CD1c-positive myeloid dendritic cell (primary cell): ENCODE measurements around the gene S100A8.

Source experiments
- DNase-seq: peaks from one replicate; pipeline ENCODE4 v3.0.0-alpha.2; 2016; ENCODE audit errors: extremely low spot score

The S100A8 gene

DNA sequence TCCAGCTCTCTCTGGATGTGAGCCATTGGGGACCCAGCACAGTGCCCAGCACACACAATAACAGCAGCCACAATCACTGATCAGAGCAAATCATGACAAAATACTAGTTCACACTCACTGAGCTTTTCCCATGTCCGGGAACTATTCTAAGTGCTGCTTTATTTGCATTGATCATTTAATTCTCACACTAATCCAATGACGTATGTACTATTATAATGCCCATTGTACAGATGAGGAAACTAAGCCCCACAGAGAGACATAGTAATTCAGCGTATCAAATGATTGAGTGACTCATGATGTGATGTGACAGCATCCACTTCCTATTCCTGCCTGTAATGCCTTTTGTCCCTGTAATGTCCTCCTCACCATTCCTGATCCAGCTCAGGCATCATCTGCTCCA lies 1.9 kb upstream of the S100A8 start:
- no peak for DNase-seq

DNA sequence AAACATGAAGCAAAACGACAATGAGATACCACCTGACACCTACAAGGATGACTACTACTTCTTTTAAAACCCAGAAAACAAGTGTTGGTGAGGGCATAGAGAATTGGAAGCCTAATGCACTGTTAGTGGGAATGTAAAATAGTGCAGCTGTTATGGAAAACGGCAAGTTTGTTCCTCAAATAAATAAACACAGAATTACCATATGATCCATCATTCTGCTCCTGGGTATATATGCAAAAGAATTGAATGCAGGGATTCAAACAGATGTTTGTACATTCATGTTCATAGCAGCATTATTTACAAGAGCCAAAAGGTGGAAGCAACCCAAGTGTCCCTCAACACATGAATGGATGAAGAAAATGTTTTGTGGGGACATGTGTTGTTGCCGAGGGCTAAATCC lies 1.4 kb upstream of the S100A8 start:
- no peak for DNase-seq

DNA sequence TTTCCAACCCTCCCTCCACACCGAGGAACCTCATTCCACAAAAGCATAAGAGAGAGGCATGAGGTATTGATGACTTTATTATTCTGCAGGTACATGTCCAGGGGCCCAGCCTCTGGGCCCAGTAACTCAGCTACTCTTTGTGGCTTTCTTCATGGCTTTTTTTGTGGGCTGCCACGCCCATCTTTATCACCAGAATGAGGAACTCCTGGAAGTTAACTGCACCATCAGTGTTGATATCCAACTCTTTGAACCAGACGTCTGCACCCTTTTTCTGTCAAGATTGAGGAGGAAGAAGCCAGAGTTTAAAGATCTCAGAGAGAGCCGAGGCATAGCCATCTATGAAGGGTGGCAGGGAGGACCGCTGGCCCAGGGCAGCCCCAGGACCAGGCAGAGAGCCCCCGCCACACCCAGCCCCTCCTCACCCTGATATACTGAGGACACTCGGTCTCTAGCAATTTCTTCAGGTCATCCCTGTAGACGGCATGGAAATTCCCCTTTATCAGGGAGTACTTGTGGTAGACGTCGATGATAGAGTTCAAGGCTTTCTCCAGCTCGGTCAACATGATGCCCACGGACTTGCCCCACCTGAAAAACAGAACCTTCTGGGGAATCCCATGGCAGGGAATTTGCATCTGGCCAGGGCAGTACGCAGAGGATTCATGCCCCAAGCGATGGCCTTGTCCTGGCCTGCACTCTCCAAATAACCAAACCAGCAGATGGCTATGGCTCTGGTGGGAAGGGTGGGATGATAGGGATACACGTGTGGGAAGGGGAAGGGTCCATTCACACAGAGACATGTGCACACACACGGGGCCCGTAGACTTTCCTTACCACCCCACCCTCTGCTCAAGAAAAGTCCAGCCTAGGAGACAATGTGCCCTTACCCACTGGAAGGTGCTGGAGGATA lies 647 bp downstream of the S100A8 start:
- peak; percentile 53 for DNase-seq

DNA sequence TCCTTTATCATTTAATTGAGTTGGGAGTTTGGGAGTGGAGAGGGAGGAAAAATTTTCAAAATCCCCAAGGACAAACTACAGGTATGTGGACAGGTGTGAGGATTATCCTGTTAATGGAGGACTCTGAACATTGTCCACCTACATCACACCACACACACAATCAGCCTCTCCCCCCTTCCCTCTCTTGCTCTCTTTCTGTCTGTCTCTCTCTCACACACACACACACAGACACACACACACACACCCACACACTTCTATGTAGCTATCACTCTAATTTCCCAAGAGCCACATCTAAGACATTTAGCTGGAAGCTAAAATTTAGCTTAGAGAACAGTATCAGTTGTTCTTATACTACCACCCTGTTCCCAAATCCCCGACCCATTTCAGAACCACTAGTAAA lies 1.5 kb downstream of the S100A8 start:
- DNase-seq: no peak

DNA sequence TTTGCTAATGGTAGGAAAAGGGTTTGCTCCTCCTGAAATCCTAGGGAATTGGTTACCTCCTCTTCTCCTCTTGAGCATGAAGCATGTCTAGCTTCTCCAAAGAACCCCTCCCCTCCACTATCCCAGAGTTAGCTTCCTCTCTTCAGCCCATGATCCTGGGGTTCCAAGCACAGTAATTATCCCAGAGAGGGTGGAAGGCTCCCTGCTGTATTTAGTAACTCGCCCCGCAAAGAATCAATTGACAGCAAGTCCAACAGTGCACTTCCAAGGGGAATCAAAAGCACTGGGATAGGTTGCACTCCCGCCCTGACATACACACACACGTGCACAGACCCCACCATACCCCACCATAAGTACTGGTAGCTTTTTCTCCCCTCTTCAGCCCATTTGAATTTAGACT lies 3.1 kb downstream of the S100A8 start:
- DNase-seq: no peak

DNA sequence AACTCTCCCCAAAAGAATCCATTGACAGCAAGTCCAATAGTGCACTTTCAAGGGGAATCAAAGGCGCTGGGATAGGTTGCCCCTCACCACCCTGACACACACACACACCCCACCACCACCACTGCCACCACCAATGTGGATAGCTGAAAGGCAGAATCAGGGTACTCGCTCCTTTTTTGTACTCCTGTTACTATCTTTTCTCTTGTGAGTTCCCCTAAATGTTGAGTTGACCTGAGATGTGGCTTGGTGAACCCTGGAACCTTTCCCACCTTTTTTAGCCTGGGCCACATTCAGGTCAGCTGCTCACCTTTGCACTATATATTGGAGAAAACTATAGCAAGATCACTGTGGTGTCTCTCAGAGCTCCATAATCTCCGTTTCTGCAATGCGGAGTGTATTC lies 3.9 kb downstream of the S100A8 start:
- DNase-seq: no peak

DNA sequence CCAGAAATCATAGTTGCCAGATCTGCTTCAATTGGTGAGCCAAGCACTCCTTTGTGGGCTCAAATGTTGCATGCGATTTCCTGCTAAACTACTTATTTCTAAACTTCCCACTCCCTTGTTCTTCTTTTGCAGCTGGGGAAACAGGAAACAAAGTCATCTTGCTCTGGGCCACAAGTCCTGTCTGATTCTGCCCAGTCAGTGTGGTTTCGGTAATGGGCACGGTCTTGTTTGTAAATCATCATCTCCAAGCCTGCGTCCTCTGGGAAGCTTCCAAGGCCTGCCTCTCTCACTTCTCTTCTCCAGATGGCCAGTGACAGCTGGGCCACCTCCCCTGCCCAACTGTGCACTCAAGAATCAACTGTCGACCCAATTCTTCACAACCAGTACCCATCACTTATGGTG lies 4.4 kb downstream of the S100A8 start:
- peak; percentile 81 for DNase-seq

DNA sequence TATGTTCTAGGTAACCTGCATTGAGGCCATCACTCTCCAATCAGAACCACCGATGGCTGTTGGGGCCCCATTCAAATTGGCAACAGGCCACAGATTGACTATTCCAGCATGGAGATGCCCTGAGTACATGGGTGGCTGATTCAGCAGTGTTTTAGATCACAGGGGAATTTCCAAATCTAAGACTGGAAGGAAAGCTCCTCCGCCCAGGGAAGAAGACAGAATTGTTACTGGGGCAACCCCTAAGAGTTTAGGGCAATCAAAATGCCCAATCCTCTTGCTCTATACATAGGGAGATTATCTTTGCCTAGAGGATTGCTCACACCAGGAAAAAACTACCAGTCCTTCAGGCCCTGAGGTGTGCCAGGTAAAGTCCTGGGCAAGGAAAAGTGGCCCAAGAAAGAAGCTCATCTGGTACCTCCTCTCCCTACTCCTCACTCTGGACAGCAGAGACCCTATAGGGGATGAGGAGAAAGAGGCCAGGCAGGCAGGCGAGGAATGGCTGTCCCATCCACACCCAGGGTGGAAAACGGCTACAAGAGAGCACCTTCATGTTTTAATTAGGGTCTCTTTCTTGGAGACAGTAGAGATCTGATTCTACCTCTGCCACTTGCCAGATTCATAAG lies 5.8 kb downstream of the S100A8 start:
- no peak for DNase-seq

DNA sequence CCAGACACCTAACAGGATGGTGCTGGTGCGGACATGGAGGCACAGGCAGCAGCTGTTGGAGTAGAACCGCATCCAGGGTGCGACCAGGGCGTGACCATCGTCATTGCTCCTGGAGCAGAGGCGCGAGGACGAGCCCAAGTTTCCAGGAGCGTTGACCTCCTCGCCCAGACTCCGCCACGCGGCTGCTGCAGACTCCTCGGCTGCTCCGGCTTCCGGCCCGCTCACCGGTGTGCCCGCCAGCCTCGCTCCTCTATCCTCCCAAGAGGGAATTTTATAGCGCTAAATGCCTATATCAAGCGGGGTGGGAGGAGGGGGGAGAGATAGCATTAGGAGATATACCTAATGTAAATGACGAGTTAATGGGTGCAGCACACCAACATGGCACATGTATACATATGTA lies 10.2 kb downstream of the S100A8 start:
- no peak for DNase-seq

DNA sequence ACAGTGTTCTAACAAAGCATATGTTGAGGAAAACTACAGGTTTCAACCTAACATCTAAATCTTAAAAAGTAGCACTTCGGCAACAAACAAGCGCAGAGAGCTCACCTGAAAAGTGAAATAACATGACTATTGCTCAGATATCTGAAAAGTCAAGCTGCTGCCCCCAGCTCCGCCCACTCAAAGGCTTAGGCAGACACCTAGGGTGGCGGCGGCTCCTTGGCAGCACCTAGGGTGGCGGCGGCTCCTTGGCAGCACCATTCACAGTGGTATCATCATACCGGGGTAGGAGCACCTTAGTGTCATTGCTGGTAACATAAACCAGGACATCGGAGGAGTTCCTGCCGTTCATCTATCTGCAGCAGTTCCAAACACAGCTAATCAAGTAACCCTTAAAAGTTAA lies 11.3 kb downstream of the S100A8 start:
- no peak for DNase-seq

DNA sequence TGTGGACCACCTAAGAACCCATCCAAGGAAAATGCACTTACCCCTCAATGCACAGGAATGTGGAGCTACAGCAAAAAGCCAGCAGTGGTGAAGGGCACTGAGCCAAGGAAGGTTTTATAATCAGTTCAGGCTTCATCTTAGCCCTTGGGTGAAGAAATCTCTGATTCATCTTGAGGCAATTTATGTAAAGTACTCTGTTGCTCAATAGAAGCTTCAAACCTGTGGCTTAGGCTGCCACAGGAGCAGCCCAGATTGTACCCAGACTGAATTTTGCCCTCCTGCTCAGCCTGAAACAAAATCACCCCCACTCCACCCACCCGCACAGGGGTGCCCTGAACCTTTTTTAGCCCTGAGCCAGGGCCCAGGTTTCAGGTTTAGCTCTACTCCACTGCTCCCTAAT lies 15.4 kb downstream of the S100A8 start, which contains the start of gene S100A12:
Gene S100A12, minus strand, starts transcription at position 111 of the 400 bp plus-strand sequence. CDS start 1,029 bp downstream, outside the sequence.
- peak; percentile 72 for DNase-seq

DNA sequence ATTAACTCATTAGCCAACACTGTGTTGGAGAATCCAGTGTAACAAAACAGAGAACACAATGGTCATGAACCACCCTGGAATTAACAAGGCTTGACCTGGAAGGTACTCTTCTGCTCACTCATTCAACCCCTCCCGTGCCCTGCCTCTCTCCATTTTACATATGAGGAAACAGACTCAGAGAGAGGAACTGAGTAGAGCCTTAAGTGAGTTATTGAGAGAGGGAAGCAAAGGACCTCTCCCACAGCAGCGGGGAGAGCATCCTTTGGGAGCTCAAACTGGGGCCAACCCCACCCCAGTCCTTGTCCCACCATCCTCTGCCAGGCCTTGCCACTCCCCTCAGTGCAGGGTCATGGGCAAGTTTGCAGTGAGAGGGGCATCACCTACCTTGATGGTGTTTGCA lies 16.8 kb downstream of the S100A8 start:
- peak; percentile 64 for DNase-seq

DNA sequence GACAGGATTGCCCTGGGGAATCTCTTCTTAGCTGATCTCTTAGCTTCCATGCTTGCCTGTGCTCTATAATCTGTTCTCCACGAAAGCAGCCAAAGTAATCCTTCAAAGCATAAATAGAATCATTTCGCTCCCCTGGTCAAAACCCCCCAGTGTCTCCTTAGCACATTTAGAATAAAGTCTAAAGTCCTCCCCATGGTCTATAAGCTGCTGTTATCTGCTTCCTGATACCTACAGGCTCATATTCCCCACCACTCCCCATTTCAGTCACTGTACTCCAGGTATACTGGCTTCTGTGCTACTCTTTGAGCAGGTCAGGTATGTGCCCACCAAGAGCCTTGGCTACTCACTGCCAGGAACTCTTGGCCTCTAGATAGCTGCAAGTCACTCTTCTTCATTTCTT lies 18.3 kb downstream of the S100A8 start:
- DNase-seq: no peak

DNA sequence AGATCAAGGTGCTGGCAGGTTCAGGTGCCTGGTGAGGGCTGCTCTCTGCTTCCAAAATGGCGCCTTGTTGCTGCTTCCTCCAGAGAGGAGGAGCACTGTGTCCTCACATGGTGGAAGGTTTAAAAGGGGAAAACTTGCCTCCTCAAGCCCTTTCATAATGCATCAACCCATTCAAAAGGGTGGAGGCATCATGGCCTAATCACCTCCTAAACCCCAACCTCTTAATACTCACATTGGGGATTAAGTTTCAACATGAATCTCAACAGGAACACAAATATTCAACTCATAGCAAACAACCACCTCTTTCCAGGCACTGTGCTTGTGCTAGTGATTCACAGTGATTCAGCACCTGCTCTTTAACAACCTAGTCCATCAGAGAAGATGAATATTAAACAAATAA lies 19.6 kb downstream of the S100A8 start:
- DNase-seq: no peak

DNA sequence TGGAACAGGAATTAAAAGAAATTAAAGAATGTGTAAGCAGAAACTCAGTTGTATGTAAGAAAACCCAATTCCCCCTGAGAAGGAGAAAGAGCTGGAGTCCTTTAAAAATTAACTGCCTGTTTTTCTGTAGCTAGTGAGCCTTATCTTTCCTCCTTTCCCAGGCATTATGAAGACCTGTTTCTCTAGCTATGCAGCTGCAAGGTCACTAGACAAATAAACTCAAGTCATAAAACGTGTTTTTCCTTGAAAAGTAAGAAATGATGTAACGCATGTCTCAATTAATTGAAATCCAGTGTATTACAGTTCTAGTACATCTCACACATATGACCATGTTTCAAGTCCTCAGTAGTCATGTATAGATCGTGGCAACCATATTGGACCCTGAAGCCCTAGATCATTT lies 20.7 kb downstream of the S100A8 start:
- no peak for DNase-seq

DNA sequence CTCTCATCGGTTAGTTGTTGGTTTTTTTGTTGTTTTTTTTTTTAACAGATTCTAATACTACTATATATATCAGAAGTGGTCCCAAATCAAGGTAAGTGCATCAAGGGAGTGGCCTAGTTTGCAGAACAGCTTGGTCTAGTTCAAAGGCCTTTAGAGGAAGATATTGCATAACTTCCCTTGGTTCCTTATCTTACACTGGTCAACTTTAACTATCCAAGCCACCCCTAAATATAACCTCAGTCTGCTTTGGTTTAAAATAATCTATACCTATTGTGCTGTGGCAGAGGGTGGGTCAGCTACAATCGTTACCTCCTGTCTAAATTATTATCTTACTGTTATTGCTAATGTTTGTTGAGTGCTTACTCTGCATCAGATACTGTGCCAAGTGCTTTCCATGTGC lies 22.4 kb downstream of the S100A8 start:
- peak; percentile 39 for DNase-seq

DNA sequence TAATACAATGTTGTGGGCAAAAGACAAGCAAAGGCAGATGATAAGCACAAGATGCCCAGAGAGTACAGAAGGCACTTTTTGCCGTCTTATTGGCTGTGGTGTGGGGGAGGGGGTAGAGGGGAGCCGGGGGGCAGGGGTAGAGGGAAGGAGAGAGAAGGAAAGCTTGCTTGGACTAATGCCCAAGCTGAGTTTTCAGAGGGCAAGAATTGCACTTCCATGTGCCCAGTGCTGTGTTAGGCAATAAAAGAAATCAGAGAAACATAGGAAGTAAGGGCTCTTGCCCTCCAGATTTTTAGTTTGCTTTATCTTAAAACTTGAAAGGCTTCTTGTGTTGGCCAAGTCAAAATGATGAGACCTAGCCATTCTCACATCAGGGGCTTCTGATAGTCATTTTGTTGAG lies 23.8 kb downstream of the S100A8 start:
- DNase-seq: no peak

DNA sequence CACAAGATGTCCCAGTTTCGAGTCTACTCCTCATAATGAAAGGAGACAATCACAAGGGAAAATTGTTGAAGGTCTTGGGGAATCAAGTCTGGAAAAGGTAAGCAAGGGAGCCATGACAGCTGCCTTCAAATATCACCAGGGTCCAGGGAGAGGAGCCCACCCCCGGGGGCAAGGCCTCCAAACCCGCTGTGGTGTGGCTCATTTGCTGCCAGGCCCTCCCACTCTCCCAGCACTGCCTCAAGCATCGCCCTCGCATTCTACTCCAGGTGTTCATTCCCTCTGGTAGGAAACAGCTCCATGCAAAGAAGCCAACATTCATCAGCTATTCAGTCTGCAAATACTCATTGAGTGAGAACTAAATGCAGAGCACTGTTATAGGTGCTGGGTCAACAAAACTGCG lies 24.6 kb downstream of the S100A8 start:
- DNase-seq: no peak

DNA sequence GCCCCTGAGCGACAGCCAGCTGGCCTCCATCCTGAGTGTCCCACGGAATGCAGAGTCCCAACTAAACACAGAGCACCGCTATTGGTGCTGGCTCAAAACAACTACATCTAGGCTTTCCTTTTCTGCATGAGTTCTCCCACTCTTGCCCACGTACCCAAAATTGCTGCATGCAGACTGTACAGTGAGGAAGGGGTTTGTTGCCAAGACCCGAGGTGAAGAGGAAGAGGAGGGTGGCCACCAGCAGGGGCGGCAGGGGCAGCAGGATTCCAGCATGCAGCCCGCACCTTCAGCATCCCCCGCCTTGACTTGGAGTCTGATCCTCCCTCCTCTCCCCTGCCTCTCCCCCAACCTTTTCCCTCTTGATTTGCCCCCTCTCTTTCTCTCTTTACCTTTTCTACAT lies 25.2 kb downstream of the S100A8 start:
- no peak for DNase-seq

DNA sequence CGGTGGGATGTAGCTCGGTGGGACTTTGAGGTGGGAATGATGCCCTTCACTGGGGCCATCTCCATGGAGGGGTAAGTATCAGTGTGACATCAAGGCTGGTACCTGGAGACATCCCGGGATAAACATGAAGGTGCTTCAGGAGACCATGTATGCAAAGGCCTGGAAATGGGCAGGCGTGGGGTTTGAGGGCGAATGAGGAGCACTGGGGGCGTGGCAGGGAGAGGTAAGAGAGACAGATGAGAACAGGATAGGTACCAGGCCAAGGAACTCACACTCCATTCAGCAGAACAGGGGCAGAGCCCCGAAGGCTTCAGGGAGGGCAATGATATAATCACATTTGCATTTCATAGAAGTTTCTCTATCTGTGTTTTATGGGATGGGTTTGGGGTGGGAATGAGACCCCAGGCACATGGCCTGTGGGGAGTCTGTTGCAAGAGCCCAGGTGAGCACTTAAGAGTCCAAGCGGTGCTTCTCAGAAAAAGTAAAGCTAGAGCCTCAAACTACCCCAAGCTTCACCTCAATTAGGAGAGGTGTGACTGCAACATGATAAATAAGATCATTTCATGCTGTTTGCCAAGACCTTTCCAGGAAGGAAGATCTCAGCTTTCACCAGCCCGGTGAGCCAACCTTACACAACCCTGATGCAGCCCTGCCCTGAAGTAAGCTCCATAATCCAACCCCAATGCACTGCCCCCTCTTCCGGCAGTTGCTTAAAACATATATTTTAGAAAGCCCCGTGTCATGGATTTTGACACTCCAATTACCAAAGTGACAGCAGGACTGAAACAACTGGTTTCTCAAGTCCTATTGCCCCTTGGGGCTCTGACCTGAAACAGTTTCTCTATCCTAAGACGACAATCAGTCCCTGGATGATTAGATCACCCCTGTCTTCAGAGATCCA lies 25.9 kb downstream of the S100A8 start:
- peak; percentile 23 for DNase-seq

DNA sequence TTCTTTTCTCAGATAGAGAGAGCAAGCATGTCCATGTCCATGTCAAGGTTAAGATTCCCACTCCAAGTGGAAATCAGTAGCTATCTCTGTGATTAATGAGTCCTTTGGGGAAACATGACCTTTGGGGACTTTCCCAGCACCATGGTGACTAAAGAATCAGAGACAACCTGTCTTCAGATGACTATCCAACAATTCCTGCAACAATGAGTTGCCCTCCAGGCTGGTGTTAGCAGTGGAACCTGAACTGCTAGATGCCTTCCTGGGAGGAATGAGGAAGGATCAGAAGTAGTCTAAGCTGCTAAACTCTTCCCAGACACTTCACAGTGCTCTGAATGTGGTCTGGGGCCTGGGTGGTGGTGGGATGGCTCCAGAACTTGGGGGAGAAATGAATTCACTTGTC lies 26.7 kb downstream of the S100A8 start:
- DNase-seq: peak; percentile 33

DNA sequence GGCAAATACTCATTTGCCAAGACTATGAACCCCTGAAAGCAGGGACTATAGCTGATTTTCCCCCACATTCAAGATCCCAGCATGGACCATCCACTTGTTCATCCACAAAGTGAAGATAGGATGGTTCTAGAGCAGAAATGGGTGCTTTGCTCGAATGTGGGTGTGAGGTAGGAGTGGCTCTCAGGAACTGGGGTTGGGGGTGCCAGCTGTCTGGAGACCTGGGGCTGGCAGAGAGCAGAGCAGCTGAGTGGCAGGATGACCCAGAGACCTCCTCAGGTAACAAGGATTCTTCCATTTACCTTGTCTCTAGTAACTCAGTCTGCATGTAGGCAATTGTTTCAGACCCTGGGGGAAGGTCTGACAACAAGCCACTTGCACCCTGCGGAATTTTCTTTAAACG lies 27.2 kb downstream of the S100A8 start:
- DNase-seq: no peak
